NCI-H1105 (cell line): ENCODE measurements around the gene MAP7.
"Not testable (repeated sequence)": the region's sequence is repeated elsewhere in the genome, so short reads cannot be mapped to it uniquely, and the experiment has no call there.

Experiments
- DNase-seq: peaks from one replicate; lab custom pipeline; 2025; lab: John Stamatoyannopoulos, UW

MAP7 gene

DNA sequence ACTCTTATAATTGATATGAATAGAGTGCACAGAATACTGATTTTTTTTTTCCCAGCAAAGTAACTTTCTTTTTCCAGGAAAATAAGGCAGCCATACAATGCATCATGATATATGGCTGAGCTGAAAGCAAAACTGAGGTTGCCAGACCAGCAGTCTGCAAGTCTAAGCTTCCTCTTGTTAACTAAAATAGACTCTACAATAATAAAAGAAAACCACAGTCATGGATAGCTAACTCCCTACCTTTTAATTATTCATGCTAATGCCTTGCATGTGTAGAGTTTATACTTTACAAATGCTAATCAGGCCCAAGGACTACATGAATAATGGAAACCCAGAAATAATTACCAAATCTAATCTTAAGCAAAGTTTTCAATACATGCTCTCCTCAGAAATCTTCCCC, 47.4 kb downstream of the MAP7 start:
- no peak for DNase-seq

- no peak for DNase-seq
Measured at GRCh38 chr6:136501514-136501913, 48.7 kb downstream of the MAP7 start.

GRCh38 chr6:136501096-136501495, 49.1 kb downstream of the MAP7 start:
- no peak for DNase-seq

GRCh38 chr6:136500414-136500813, 49.8 kb downstream of the MAP7 start:
- DNase-seq, result no peak

DNA sequence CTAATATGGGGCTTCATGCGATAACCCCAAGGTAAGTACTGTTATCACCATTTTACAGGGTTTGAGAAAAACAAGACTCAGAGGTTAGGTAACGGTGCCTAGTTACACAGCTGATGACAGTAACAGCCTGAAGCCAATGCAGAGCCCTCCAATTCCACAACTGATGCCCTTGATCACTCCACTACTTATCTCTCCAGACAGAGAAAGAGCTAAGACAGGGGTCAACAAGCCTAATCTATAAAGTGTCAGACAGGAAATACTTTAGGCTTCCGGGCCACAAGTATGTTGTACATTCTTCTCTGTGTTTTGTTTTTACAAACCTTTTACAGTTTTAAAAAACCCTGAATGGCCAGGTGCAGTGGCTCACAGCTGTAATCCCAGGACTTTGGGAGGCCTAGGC, 50.9 kb downstream of the MAP7 start:
- no peak for DNase-seq

- not testable (repeated sequence) for DNase-seq
Measured at GRCh38 chr6:136496449-136496848, 53.8 kb downstream of the MAP7 start.

- DNase-seq, result no peak
Measured at GRCh38 chr6:136494710-136495109, 55.5 kb downstream of the MAP7 start.

DNA sequence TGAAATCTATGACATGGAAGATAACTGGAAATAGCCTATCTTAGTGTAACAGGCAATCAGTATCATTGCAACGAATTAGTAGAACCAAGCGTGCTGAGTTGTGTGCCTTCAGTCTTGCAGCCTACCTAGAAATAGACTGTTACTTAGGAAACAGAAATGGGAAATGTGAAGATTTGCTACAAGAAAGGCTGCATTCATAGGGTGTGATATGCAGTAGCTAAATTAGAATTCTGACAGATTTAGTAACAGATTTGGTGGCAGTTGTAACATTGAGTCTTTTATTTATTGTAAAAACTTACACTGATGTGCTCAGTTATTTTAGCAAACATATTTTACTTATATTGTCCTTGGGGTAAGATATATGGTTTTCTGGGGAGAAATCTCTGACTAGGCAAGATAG, 56.2 kb downstream of the MAP7 start:
- DNase-seq, result no peak

- DNase-seq, result no peak
Measured at GRCh38 chr6:136492409-136492808, 57.8 kb downstream of the MAP7 start.

DNA sequence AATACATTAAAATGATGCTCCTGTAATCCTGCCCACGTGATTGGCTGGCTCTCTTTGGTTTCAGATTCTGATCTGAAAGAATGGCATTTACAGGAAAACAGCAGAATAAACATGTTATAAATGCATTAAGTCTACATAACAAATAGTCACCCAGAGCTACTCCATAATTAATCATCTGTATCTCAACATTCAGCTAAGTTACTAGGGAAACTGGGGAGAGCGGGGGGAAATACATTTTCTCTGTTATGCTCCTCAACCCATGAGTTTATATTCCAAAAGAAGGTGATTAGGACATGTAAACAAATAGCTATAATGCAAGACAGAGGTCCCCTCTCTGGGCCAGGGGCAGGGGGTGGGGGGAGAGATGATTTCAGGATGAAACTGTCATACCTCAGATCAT, 58.5 kb downstream of the MAP7 start:
- no peak for DNase-seq

- no peak for DNase-seq
Measured at GRCh38 chr6:136491251-136491650, 59.0 kb downstream of the MAP7 start.

DNA sequence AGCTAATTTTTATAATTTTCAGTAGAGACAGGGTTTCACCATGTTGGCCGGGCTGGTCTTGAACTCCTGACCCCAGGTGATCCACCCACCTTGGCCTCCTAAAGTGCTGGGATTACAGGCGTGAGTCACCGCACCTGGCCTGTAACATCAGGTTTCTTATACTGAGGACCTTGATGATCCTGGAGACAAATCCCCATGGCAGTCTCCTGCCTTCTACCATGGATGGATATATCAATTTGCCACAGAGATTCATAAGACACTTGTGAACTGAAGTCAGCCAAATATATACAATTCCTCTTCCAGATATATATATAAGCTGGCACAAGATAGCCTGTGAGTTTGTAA, 60.6 kb downstream of the MAP7 start:
- DNase-seq, result not testable (repeated sequence)

- DNase-seq, result no peak
Measured at GRCh38 chr6:136487759-136488425, 62.3 kb downstream of the MAP7 start.

DNA sequence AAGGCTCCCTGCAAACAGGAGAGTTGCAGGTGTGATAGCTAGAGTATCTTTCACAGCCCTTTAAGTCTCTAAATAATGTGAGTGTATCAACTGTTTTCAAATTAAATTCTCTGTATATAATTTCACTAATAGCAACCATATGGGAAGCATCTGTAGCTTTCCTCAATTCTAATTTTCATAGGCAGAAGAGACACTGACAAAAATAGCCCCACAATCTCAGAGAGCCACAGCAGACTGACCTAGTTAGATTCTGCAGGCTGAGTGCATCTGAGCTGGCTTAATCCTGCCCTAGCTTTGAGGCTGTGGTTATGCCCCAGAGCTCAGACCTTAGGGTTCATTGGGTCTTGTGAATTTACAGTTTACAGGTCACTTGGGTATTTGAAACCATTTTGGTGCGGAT, 63.9 kb downstream of the MAP7 start:
- DNase-seq, result no peak

DNA sequence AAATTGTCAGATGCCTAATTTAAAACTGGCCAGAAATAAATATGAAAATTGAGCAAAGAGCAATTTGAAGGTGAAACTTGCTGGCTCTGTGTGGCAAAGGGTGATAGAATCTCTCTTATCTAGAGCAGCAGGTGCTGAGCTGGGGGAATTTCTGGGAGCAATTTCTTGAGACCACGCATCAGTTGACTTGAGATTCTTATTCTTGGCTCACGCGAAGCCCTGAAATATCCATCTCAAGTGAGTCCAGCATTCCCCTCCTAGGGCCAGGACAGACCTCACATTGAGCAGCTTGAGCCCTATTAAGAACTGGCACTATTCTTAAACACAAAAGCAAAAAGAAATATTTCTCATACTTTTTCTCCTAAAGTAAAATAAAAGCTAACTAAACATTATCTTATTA, 66.3 kb downstream of the MAP7 start:
- DNase-seq, result no peak

- not testable (repeated sequence) for DNase-seq
Measured at GRCh38 chr6:136483005-136483404, 67.2 kb downstream of the MAP7 start.

- DNase-seq, result no peak
Measured at GRCh38 chr6:136477548-136477947, 72.7 kb downstream of the MAP7 start.

- DNase-seq, result no peak
Measured at GRCh38 chr6:136475686-136476085, 74.5 kb downstream of the MAP7 start.

- no peak for DNase-seq
Measured at GRCh38 chr6:136474241-136474640, 76.0 kb downstream of the MAP7 start.

GRCh38 chr6:136471922-136472321, 78.3 kb downstream of the MAP7 start:
- no peak for DNase-seq

- DNase-seq, result no peak
Measured at GRCh38 chr6:136471372-136471771, 78.8 kb downstream of the MAP7 start.

DNA sequence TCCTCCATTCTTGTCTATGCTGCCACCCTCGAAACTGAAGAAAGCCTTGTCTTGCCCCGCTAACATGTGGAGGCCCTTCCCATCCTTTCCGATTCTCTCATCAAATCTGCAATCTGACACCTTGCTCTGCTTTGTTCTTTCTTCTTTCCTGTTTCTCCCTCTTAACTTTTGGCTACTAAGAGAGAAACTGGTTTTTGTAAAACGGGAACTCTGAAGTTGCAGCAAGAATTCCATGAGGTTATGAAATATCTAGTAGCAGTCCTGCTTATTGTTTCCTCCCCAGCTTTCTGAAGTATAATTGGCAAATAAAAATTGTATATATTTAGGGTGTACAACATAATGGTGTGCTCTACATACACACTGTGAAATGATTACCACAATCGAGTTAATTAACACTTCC, 80.2 kb downstream of the MAP7 start:
- DNase-seq, result no peak

DNA sequence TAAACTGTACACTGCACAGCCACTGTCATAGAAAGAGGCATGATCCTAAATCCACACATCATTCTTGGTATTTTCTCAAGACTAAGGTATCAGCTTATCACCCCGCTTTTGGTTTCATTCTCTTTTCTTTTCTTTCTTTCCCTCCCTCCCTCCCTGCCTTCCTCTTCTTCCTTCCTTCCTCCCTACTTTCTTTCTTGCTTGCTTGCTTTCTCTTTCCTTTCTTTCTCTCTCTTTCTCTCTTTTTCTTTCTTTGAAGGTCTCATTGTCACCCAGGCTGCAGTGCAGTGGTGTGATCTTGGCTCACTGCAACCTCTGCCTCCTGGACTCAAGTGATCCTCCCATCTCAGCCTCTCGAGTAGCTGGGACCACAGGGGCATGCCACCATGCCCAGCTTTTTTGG, 81.1 kb downstream of the MAP7 start:
- DNase-seq, result no peak

GRCh38 chr6:136468711-136469110, 81.5 kb downstream of the MAP7 start:
- no peak for DNase-seq

- no peak for DNase-seq
Measured at GRCh38 chr6:136467186-136467585, 83.0 kb downstream of the MAP7 start.
